ENCODE results near the gene SLC4A5. TPM values are rescaled to one million over a fixed set of nuclear protein-coding genes. Genes with fewer than 3 reads are reported as not detected.
"Not testable (repeated sequence)": the region's sequence is repeated elsewhere in the genome, so short reads cannot be mapped to it uniquely, and the experiment has no call there.

Gene SLC4A5
- total RNA-seq, 2 experiments from 2014 or later, result 2.2 to 2.7 TPM

DNA sequence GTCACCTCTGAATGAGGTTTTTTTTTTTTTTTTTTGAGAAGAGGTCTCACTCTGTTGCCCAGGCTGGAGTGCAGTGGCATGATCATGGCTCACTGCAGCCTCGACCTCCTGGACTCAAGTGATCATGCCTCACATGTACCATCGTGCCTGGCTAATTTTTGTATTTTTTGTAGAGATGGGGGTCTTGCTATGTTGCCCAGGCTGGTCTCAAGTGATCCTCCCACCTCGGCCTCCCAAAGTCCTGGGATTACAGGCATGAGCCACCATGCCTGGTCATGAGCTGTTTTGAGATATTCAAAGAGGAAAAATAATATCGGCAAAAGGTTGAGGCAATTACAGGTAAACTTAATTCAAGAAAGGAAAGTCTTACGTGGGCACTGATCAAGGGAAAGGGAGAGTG lies 113.4 kb downstream of the SLC4A5 start:
- H3K9me3 Mint-ChIP-seq (ENCODE audit: low read depth); H3K4me3 Mint-ChIP-seq; H3K27me3 Mint-ChIP-seq; intact Hi-C loops (cut with DNase I, micrococcal nuclease); ATAC-seq; H3K36me3 Mint-ChIP-seq (ENCODE audit: low read depth); POLR2A ChIA-PET; DNase-seq; H3K27ac Mint-ChIP-seq; H3K4me1 Mint-ChIP-seq: not testable (repeated sequence)
- CTCF ChIA-PET, result interaction anchor here (2.5 kb wide), 1 partner anchor 20 kb away, joined by 9 read pairs; no protein-coding TSS in a partner anchor

DNA sequence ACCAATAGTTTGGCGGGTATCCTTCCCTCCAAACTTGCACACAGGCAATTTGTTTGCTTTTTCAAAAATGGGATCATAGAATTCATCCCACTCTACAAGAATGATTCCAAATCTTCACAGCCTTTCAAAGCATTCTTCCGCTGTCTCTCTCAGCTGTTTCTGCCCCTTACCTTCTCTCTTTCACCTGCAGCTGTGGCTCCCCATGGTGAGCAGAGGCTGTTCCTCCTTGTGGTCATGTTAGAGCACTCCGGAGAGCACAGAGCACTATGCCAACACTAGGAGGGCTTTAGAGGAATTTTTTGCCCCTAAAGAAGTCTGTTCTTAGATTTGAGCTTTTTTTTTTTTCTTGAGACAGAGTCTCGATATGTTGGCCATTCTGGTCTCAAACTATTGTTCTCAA lies 114.4 kb downstream of the SLC4A5 start:
- CTCF ChIA-PET, result interaction anchor here (0.7 kb wide), 1 partner anchor 21 kb away, joined by 3 read pairs; no protein-coding TSS in a partner anchor
- intact Hi-C loops (cut with DNase I, micrococcal nuclease), result no loop called here
- POLR2A ChIA-PET, result no interaction called here
- no peaks in the 10 kb centered on the region for H3K36me3 Mint-ChIP-seq (ENCODE audit: low read depth)
- no peaks in the 10 kb centered on the region for H3K9me3 Mint-ChIP-seq (ENCODE audit: low read depth)
- H3K27me3 Mint-ChIP-seq, result no peaks in the 10 kb centered on the region
- no peak overlapping the region for H3K27ac Mint-ChIP-seq
- no peak overlapping the region for H3K4me3 Mint-ChIP-seq
- ATAC-seq, result no peak
- H3K4me1 Mint-ChIP-seq, result no peaks in the 10 kb centered on the region
- no peak for DNase-seq

DNA sequence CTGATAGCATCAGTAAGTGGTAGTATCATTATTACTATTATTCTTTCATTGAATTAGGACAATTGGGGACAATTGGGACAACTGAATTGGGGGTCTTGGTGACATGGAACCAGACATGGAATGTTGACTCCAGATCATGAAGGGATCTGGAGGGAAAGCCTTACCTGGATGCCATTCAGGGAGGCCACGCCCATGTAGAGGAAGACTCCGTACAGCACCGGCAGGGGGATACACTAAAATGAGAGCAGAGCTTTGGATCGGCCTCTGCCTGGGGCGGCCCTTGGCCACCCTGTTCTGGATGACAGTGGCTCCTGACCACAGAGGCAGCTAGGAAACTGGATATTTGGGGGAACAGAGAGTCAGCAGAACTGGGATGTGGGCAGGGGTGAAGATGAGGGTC lies 115.6 kb downstream of the SLC4A5 start:
- intact Hi-C loops (cut with DNase I, micrococcal nuclease), result no loop called here
- DNase-seq (no peak), ATAC-seq (no peak)
- Mint-ChIP-seq H3K4me3 (no peak overlapping the region), H3K27me3 (no peaks in the 10 kb centered on the region), H3K27ac (no peak overlapping the region), H3K4me1 (no peaks in the 10 kb centered on the region), H3K9me3 (ENCODE audit: low read depth) (no peaks in the 10 kb centered on the region), H3K36me3 (ENCODE audit: low read depth) (no peaks in the 10 kb centered on the region)
- POLR2A ChIA-PET, result no interaction called here
- CTCF ChIA-PET, result interaction anchor here (0.6 to 2.8 kb wide), 5 partner anchors 22 to 388 kb away, joined by 3 to 8 read pairs (median 3); partner anchors contain the start of gene DGUOK

DNA sequence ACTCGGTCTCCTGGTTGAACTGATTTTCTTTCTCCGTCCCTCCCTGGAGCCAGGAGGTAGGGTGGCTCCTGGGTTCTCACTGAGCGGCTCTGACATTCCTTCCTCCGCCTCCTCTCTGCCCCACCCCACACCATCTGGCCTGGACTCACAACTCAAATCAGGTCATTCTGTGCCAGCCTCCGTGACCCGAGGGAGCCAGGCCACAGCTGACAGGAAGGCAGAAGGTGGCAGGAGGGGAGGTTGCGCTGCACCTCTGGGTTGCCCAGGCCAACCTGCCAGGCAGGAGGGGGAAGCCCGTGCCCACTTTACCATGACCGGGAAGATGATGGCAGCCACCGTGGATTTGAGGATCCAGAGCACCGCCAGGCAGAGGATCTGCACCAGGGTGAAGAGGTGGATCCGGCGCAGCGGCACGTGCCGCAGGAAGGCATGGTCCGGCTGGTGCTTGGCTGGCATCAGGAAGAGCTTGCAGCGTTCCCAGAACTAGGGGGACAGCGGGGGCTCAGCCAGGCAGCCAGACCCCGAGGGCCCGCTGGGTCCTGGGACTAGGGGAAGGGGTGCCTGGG lies 116.5 kb downstream of the SLC4A5 start:
- H3K9me3 Mint-ChIP-seq (ENCODE audit: low read depth), result no peaks in the 10 kb centered on the region
- no peak overlapping the region for H3K4me3 Mint-ChIP-seq
- ATAC-seq, result no peak
- H3K27me3 Mint-ChIP-seq, result no peaks in the 10 kb centered on the region
- intact Hi-C loops (cut with DNase I, micrococcal nuclease), result no loop called here
- no peak overlapping the region for H3K27ac Mint-ChIP-seq
- H3K4me1 Mint-ChIP-seq, result no peaks in the 10 kb centered on the region
- ChIA-PET CTCF (interaction anchor here (0.9 to 2.8 kb wide), 2 partner anchors 108 to 124 kb away, joined by 3 to 8 read pairs; no protein-coding TSS in a partner anchor), POLR2A (no interaction called here)
- no peaks in the 10 kb centered on the region for H3K36me3 Mint-ChIP-seq (ENCODE audit: low read depth)
- DNase-seq, result no peak

DNA sequence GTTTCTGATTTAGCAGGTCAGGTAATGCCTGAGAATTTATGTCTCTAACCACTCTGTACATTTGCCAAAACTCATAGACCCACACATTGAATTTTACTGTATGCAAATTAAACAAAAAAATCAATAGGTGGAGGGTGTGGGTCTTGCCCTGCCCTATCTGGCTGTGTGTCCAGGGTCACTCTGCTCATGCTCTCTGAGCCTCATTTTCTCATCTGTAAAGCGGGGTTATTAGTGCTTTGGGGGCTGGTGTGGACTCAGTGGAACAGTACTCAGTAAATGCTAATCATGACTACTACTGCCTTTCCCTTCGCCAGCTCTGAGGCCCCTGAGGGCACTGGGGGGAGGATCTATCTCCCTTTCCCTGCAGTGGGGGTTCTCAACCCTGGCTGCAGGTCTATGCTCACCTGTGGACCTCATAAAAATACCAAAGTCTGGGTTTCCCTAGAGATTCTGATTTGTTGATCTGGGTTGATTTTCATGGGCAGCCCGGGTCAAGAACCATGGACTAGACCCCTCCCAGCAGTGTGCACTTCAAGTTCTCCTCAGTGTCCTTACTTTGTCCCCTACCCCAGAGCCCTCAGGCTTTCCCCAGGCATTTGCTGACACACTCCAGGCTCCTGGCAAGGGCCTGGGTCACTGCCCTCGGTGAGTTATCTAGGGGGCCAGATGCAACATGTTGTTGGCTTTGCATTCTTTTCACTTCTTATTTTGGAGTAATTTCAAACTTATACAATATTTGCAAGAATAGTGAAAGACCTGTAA lies 117.3 kb downstream of the SLC4A5 start:
- intact Hi-C loops (cut with DNase I, micrococcal nuclease), result no loop called here
- DNase-seq (no peak), ATAC-seq (no peak)
- Mint-ChIP-seq H3K27me3 (no peaks in the 10 kb centered on the region), H3K4me1 (no peaks in the 10 kb centered on the region), H3K9me3 (ENCODE audit: low read depth) (no peaks in the 10 kb centered on the region), H3K36me3 (ENCODE audit: low read depth) (no peaks in the 10 kb centered on the region), H3K27ac (peak overlapping the region; percentile 21), H3K4me3 (no peak overlapping the region)
- CTCF ChIA-PET, result interaction anchor here (2.8 kb wide), 1 partner anchor 109 kb away, joined by 8 read pairs; no protein-coding TSS in a partner anchor
- POLR2A ChIA-PET, result no interaction called here

DNA sequence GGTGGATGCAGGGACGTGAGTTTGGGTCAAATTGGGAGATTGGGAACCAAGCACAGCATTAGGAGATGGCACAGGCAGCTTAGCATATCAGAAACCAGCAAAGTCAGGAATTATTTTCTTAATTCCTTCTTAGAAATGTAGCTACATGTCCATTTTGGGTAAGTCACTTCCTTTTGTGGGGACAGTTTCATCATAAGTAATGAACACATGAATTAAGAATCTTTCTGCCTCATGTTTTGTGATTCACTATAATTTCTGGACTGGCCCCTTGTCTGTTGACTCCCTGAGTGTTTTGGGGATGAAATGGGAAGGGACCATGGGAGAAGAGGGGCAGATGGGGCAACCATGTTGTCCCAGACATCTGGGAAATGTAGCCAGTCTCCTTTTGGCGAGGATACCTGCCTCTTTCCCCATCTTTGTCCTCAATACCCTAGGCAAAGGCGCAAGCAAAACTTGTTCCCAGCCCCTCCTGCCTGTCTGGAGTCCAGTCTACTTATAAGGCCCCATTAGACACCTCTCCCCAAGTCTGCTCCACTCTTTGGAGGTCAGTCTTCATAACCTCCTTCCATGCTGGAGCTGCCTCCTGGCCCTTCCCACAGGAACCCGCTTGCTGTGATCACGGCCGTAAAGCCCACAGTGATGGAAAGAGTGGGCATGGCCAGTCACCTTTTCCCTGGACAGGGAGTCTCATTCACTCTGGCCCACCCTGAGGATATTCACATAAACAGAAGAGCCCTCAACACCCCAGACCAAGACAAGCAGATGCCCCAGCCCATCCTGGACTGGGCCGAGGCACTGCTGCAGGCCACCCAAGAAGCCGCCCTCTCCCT lies 119.1 kb downstream of the SLC4A5 start:
- Mint-ChIP-seq H3K27me3 (no peaks in the 10 kb centered on the region), H3K4me1 (no peaks in the 10 kb centered on the region), H3K9me3 (ENCODE audit: low read depth) (no peaks in the 10 kb centered on the region), H3K4me3 (no peak overlapping the region), H3K27ac (peak overlapping the region; percentile 30), H3K36me3 (ENCODE audit: low read depth) (peaks cover 6% of the 10 kb centered on the region)
- CTCF ChIA-PET, result interaction anchor here (0.6 kb wide), 1 partner anchor 240 kb away, joined by 3 read pairs; no protein-coding TSS in a partner anchor
- POLR2A ChIA-PET, result no interaction called here
- DNase-seq (no peak), ATAC-seq (no peak)
- intact Hi-C loops (cut with DNase I, micrococcal nuclease), result no loop called here

DNA sequence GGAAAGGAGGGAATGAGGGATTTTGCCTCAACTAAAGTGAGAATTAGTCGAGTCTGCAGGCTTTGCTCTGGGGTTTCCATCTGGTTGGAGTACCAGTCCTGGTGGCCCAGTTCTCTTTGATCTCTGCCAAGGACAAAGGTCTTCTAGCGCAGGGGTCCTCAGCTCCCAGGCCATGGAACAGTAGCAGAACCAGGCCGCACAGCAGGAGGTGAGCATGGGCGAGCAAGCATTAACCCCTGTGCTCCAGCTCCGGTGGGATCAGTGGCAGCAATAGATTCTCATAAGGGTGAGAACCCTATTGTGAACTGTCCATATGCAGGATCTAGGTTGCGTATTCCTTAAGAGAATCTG lies 120.9 kb downstream of the SLC4A5 start:
- POLR2A ChIA-PET, result no interaction called here
- no peak for ATAC-seq
- H3K27ac Mint-ChIP-seq, result peak overlapping the region; percentile 21
- peaks cover 19% of the 10 kb centered on the region for H3K36me3 Mint-ChIP-seq (ENCODE audit: low read depth)
- H3K4me1 Mint-ChIP-seq, result no peaks in the 10 kb centered on the region
- no peaks in the 10 kb centered on the region for H3K27me3 Mint-ChIP-seq
- no peak overlapping the region for H3K4me3 Mint-ChIP-seq
- H3K9me3 Mint-ChIP-seq (ENCODE audit: low read depth), result no peaks in the 10 kb centered on the region
- intact Hi-C loops (cut with DNase I, micrococcal nuclease), result no loop called here
- no peak for DNase-seq
- CTCF ChIA-PET, result interaction anchor here (0.5 kb wide), 1 partner anchor 530 kb away, joined by 3 read pairs; no protein-coding TSS in a partner anchor

DNA sequence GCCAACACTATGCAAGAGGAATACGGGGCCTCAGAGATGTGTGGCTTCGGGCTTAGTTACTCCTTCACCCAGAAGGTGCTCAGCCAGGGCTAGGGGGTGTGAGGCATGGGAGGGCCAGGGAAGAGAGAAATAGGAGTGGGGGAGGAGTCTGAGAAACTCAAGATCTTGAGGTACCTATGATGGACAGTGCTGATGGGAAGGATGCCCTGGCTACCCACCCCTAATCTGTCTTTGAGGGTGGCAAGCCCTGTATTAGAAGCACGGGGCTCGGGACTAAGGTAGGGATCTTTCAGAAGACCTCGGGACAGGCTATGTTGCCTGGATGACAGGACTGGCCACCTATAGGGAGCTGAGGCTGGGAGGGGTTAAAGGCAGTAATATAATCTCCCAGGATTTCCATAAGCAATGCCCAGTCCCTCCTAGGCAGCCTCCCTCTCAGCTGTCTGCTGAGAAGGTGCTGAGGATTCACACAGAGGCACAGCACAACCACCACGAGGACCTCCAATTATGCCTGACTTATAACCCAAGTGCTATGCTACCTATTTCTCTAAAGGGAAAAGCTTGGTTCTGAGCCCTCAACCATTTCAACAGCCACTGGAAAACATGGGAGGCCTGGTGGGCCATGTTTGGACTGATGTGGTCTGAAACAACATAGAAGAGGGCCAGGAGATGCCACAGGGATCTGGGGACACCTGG lies 121.5 kb downstream of the SLC4A5 start:
- CTCF ChIA-PET, result interaction anchor here (0.5 kb wide), 1 partner anchor 529 kb away, joined by 3 read pairs; no protein-coding TSS in a partner anchor
- H3K4me1 Mint-ChIP-seq, result no peaks in the 10 kb centered on the region
- ATAC-seq (peak; percentile 18), DNase-seq (no peak)
- POLR2A ChIA-PET, result no interaction called here
- no peaks in the 10 kb centered on the region for H3K9me3 Mint-ChIP-seq (ENCODE audit: low read depth)
- H3K27me3 Mint-ChIP-seq, result no peaks in the 10 kb centered on the region
- no peak overlapping the region for H3K4me3 Mint-ChIP-seq
- intact Hi-C loops (cut with DNase I, micrococcal nuclease), result no loop called here
- peak overlapping the region; percentile 21 for H3K27ac Mint-ChIP-seq
- H3K36me3 Mint-ChIP-seq (ENCODE audit: low read depth), result peaks cover 24% of the 10 kb centered on the region

DNA sequence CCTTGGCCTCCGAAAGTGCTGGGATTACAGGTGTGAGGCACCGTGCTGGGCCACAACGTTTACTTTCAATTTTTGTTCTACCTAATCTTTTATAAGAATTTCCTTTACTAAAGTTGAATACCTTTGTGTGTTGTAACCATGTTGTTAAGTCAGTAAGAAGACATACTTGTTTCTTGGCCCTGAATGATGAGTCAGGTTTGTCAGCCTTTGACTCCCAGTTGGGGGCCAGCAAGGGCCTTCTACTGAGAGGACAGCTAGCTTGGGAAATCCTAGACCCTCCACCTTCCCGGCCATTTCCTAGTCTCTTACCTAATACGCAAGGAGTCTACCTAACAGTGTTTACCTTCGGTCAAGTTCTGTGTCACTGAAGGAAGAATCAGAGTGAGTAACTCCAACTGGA lies 122.1 kb downstream of the SLC4A5 start:
- DNase-seq (no peak), ATAC-seq (no peak)
- Mint-ChIP-seq H3K9me3 (ENCODE audit: low read depth) (no peaks in the 10 kb centered on the region), H3K4me3 (no peak overlapping the region), H3K36me3 (ENCODE audit: low read depth) (peaks cover 29% of the 10 kb centered on the region), H3K27me3 (no peaks in the 10 kb centered on the region), H3K27ac (no peak overlapping the region), H3K4me1 (no peaks in the 10 kb centered on the region)
- ChIA-PET CTCF (no interaction called here), POLR2A (no interaction called here)
- intact Hi-C loops (cut with DNase I, micrococcal nuclease), result no loop called here

DNA sequence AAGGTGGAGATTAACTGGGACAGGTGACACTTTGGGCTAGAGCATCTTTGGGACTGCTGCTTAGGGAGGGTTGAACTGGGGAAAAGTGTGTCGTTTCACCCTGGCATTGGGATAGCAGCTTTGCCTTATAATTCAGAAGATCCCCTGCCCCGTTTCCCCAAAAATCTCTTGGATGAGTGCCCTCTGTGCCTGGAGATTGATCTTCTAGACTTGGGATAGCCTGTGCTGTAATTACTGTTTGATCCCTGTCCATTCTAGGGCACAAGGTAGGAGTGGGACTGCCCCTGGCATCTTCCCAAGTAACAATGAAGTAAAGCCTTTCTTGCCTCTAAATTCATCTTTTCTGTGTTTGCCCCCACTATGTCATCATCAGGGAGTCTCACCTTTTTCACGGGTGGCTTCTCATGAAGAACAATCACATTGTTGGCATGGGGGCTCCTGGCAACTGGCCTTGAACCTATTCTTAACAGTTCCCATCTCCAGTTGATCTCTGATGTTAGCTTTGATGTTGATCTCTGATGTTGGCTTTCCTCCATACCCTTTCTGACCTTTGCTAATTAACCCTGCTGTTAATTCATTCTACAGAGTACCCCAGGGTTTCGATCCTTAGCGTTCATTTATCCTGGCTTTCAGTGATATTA lies 123.2 kb downstream of the SLC4A5 start:
- ChIA-PET POLR2A (interaction anchor here (0.6 to 0.7 kb wide), 2 partner anchors 14 to 59 kb away, joined by 3 read pairs; no protein-coding TSS in a partner anchor), CTCF (interaction anchor here (0.6 kb wide), 1 partner anchor 944 kb away, joined by 3 read pairs; no protein-coding TSS in a partner anchor)
- intact Hi-C loops (cut with DNase I, micrococcal nuclease), result no loop called here
- Mint-ChIP-seq H3K27me3 (no peaks in the 10 kb centered on the region), H3K27ac (no peak overlapping the region), H3K4me1 (no peaks in the 10 kb centered on the region), H3K36me3 (ENCODE audit: low read depth) (peaks cover 36% of the 10 kb centered on the region), H3K4me3 (no peak overlapping the region), H3K9me3 (ENCODE audit: low read depth) (no peaks in the 10 kb centered on the region)
- no peak for DNase-seq
- ATAC-seq, result no peak

All from activated CD4-positive, alpha-beta T cell treated with anti-CD3 and anti-CD28 coated beads for 36 hours (primary cell).